Calu3 (cell line): ENCODE data around the gene LRMDA. TPM values are rescaled to one million over a fixed set of nuclear protein-coding genes. Genes with fewer than 3 reads are reported as not detected.

Experiments
- BruUV-seq: library from RNA; stranded (reverse); fragments of 400-500 nt; replicated peaks from 2 replicates; lab custom pipeline; 2021; lab: Mats Ljungman, UMichigan
- CTCF ChIA-PET: fragments of 300-600 bp; sonication (Branson Sonifier 250); formaldehyde crosslinking; loops from one replicate; lab custom pipeline; 2022; ENCODE audit warnings: antibody characterized with exemption; lab: Charles Lee
- DNase-seq: peaks from one replicate; pipeline ENCODE4 v3.0.0; 2022
- H3K27ac Mint-ChIP-seq: one replicate; pipeline ENCODE4 v1.8.0; 2022; ENCODE audit warnings: mixed read lengths; ENCODE audit not compliant: unreplicated experiment
- H3K27me3 Mint-ChIP-seq: one replicate; pipeline ENCODE4 v1.8.0; 2022; ENCODE audit warnings: mixed read lengths; ENCODE audit not compliant: unreplicated experiment
- H3K36me3 Mint-ChIP-seq: one replicate; pipeline ENCODE4 v1.8.0; 2022; ENCODE audit warnings: mild to moderate bottlenecking, moderate library complexity, mixed read lengths; ENCODE audit not compliant: insufficient read depth, unreplicated experiment
- H3K4me1 Mint-ChIP-seq: one replicate; pipeline ENCODE4 v1.8.0; 2022; ENCODE audit warnings: mild to moderate bottlenecking, low read depth, mixed read lengths; ENCODE audit not compliant: unreplicated experiment
- H3K4me3 Mint-ChIP-seq: one replicate; pipeline ENCODE4 v1.8.0; 2022; ENCODE audit warnings: mild to moderate bottlenecking, low read depth, moderate library complexity, mixed read lengths; ENCODE audit not compliant: unreplicated experiment
- H3K9me3 Mint-ChIP-seq: one replicate; pipeline ENCODE4 v1.8.0; 2022; ENCODE audit warnings: low read depth, mixed read lengths; ENCODE audit not compliant: unreplicated experiment
- intact Hi-C: fragments of 100-400 bp; cut with micrococcal nuclease; formaldehyde crosslinking; loops from one replicate; pipeline ENCODE4 v1.10.0; 2022; ENCODE audit not compliant: unreplicated experiment
- total RNA-seq: library from RNA; stranded (reverse); gene quantifications from 2 replicates; pipeline ENCODE4 v1.2.3, GENCODE V29; 2022
- TF ChIP-seq, protein P1 (sequence below): fragments of 200-600 bp; IDR thresholded peaks from one replicate; pipeline ENCODE4 v1.8.0; 2022; ENCODE audit warnings: antibody characterized with exemption; ENCODE audit not compliant: unreplicated experiment

The LRMDA gene
- total RNA-seq, 1 experiment from 2014 or later = 7.6 TPM

DNA sequence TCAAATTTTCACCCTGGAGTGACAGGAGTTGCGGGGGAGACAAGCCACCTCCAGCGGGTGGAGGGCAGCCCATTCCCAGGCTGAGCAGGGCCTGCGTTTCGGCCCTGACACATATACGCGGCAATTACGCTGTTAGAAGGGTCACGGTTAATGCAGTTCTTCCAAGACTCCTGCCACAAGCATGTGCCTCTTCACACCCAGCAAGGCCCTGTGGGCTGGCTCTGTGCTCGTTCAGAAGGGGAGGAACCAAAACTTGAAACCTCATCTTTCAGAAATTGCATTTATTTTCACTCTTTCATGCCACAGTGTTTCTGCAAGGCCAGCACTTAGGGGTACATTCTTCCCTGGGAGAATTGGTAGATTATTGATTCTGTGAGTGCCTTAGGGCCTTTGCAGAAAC lies 24.7 kb downstream of the LRMDA start:
- DNase-seq = no peak
- no peak overlapping the region for H3K4me3 Mint-ChIP-seq
- peaks cover 11% of the 10 kb centered on the region for H3K27me3 Mint-ChIP-seq
- H3K36me3 Mint-ChIP-seq = no peaks in the 10 kb centered on the region
- no peaks in the 10 kb centered on the region for H3K4me1 Mint-ChIP-seq
- H3K9me3 Mint-ChIP-seq = no peaks in the 10 kb centered on the region
- CTCF ChIA-PET = no interaction called here
- TF ChIP-seq, protein P1, sequence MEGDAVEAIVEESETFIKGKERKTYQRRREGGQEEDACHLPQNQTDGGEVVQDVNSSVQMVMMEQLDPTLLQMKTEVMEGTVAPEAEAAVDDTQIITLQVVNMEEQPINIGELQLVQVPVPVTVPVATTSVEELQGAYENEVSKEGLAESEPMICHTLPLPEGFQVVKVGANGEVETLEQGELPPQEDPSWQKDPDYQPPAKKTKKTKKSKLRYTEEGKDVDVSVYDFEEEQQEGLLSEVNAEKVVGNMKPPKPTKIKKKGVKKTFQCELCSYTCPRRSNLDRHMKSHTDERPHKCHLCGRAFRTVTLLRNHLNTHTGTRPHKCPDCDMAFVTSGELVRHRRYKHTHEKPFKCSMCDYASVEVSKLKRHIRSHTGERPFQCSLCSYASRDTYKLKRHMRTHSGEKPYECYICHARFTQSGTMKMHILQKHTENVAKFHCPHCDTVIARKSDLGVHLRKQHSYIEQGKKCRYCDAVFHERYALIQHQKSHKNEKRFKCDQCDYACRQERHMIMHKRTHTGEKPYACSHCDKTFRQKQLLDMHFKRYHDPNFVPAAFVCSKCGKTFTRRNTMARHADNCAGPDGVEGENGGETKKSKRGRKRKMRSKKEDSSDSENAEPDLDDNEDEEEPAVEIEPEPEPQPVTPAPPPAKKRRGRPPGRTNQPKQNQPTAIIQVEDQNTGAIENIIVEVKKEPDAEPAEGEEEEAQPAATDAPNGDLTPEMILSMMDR = no peak
- H3K27ac Mint-ChIP-seq = no peak overlapping the region
- intact Hi-C loops = no loop called here
- BruUV-seq = no TSS peak

DNA sequence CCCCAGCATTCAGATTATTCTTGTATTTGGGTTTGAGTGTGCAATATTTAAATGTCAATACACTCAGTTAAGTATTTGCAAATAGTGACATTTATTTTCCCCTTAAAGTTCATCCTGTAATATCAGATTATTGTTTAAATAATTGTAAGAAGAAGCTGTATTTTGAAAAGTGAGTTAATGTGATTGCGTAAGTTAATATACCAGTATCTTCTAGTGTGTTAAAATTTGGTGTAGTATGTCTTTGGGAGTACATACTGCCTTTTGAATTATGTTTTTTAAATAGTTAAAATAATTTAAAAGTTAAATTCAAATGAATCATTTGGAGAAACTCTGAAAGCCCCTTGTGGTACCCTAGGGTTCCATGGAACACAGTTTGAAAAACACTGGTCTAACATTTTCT lies 28.6 kb downstream of the LRMDA start:
- CTCF ChIA-PET = no interaction called here
- no peaks in the 10 kb centered on the region for H3K9me3 Mint-ChIP-seq
- H3K4me1 Mint-ChIP-seq = no peaks in the 10 kb centered on the region
- TF ChIP-seq, protein P1 = no peak
- intact Hi-C loops = no loop called here
- DNase-seq = no peak
- no peak overlapping the region for H3K4me3 Mint-ChIP-seq
- H3K27me3 Mint-ChIP-seq = no peaks in the 10 kb centered on the region
- H3K27ac Mint-ChIP-seq = no peak overlapping the region
- no TSS peak for BruUV-seq
- no peaks in the 10 kb centered on the region for H3K36me3 Mint-ChIP-seq

GRCh38 chr10:75461672-75462649 lies 30.5 kb downstream of the LRMDA start:
- BruUV-seq = no TSS peak
- intact Hi-C loops = no loop called here
- TF ChIP-seq, protein P1 = no peak
- Mint-ChIP-seq H3K4me1 (no peaks in the 10 kb centered on the region), H3K27me3 (no peaks in the 10 kb centered on the region), H3K36me3 (no peaks in the 10 kb centered on the region), H3K9me3 (no peaks in the 10 kb centered on the region), H3K4me3 (no peak overlapping the region), H3K27ac (no peak overlapping the region)
- CTCF ChIA-PET = no interaction called here
- DNase-seq = no peak

DNA sequence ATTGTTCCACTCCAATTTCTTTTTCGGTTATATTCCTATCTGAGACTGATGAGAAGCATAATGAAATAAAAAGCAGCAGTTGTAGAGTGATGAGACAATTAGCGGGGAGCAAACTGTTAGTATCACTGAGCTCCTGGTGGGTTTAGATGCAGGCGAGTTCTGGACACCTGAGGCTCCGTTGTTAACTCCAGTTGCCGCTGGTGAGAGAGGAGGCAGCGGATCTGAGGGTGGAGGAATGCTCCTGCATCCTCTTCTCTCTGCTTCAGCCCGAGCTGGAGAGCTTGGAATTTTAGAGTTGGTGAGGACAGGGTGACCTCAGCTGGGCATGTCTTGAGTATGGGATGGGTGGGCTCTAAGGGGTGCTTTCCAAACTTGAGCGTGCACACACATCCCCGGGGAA lies 31.4 kb downstream of the LRMDA start:
- Mint-ChIP-seq H3K27ac (no peak overlapping the region), H3K4me3 (no peak overlapping the region), H3K9me3 (no peaks in the 10 kb centered on the region), H3K4me1 (no peaks in the 10 kb centered on the region), H3K27me3 (no peaks in the 10 kb centered on the region), H3K36me3 (no peaks in the 10 kb centered on the region)
- TF ChIP-seq, protein P1 = no peak
- DNase-seq = no peak
- CTCF ChIA-PET = no interaction called here
- intact Hi-C loops = no loop called here
- BruUV-seq = no TSS peak
